GM21360 (cell line): ENCODE results near the gene SELENOI.
"Not testable (repeated sequence)": the region's sequence is repeated elsewhere in the genome, so short reads cannot be mapped to it uniquely, and the experiment has no call there.

Source experiments
- ATAC-seq: cut with Tn5 transposase; IDR thresholded peaks from one replicate; pipeline ENCODE4 v1.9.1; 2021; ENCODE audit warnings: mild to moderate bottlenecking, moderate library complexity; ENCODE audit not compliant: unreplicated experiment

SELENOI gene

GRCh38 chr2:26356111-26356510, 10.2 kb downstream of the SELENOI start:
- ATAC-seq, result no peak

GRCh38 chr2:26356771-26357170, 10.8 kb downstream of the SELENOI start:
- no peak for ATAC-seq

- ATAC-seq, result no peak
Measured at GRCh38 chr2:26359886-26360473, 14.0 kb downstream of the SELENOI start.

- ATAC-seq, result no peak
Measured at GRCh38 chr2:26363323-26363722, 17.4 kb downstream of the SELENOI start.

GRCh38 chr2:26363958-26364357, 18.0 kb downstream of the SELENOI start:
- no peak for ATAC-seq

- no peak for ATAC-seq
Measured at GRCh38 chr2:26364669-26365068, 18.7 kb downstream of the SELENOI start.

GRCh38 chr2:26366957-26367356, 21.0 kb downstream of the SELENOI start:
- no peak for ATAC-seq

GRCh38 chr2:26369664-26370063, 23.7 kb downstream of the SELENOI start:
- not testable (repeated sequence) for ATAC-seq

GRCh38 chr2:26370909-26371308, 25.0 kb downstream of the SELENOI start:
- ATAC-seq, result not testable (repeated sequence)

- no peak for ATAC-seq
Measured at GRCh38 chr2:26376799-26377198, 30.9 kb downstream of the SELENOI start.

GRCh38 chr2:26380281-26380680, 34.3 kb downstream of the SELENOI start:
- ATAC-seq, result no peak

- no peak for ATAC-seq
Measured at GRCh38 chr2:26382564-26382963, 36.6 kb downstream of the SELENOI start.

- ATAC-seq, result no peak
Measured at GRCh38 chr2:26384183-26384582, 38.2 kb downstream of the SELENOI start.

- no peak for ATAC-seq
Measured at GRCh38 chr2:26384597-26384996, 38.7 kb downstream of the SELENOI start.

- no peak for ATAC-seq
Measured at GRCh38 chr2:26387189-26387588, 41.2 kb downstream of the SELENOI start.

GRCh38 chr2:26394694-26395093, 48.8 kb downstream of the SELENOI start:
- ATAC-seq, result no peak

GRCh38 chr2:26395394-26395793, 49.5 kb downstream of the SELENOI start:
- ATAC-seq, result no peak

GRCh38 chr2:26396734-26397298, 50.9 kb downstream of the SELENOI start:
- ATAC-seq, result no peak

GRCh38 chr2:26399771-26400376, 53.9 kb downstream of the SELENOI start:
- ATAC-seq, result no peak

- no peak for ATAC-seq
Measured at GRCh38 chr2:26400723-26401122, 54.8 kb downstream of the SELENOI start.

- no peak for ATAC-seq
Measured at GRCh38 chr2:26401739-26402541, 56.0 kb downstream of the SELENOI start, which contains the start of gene DRC1. DRC1 (plus strand) TSS chr2:26401920; CDS start chr2:26401990, 70 bp downstream.

- no peak for ATAC-seq
Measured at GRCh38 chr2:26407526-26407925, 61.6 kb downstream of the SELENOI start.
